Skeletal muscle cell (primary cell): ENCODE data around the gene IKZF1.

Experiments
- DNase-seq: peaks from one replicate; pipeline ENCODE4 v3.0.0-alpha.2; 2010; ENCODE audit warnings: low read depth
- H3K4me3 ChIP-seq: 2 replicates; pipeline ENCODE4 v1.5.1; 2011; ENCODE audit warnings: low read depth, mild to moderate bottlenecking, control low read depth, low read length, moderate library complexity

IKZF1 gene

GRCh38 chr7:50421043-50421442, 116.5 kb downstream of the IKZF1 start:
- H3K4me3 ChIP-seq: no peak overlapping the region
- DNase-seq: no peak

DNA sequence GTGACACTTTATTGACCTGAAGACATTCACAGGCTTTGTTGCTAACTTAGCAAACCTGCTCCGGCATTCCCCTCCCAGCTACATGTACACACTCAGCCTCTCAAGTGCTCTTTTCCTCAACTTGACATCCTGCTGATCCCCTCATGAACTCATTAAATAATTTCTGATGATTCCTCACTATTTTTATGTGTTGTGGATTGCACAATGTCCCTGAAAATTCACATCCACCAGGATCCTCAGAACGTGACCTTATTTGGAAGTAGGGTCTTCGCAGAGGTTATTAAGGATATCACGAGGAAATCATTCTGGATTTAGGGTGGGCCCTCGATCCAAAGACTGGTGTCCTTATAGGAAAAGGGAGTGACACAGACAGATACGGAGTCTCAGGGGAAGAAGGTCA, 118.3 kb downstream of the IKZF1 start:
- H3K4me3 ChIP-seq: no peak overlapping the region
- no peak for DNase-seq

GRCh38 chr7:50423860-50424259, 119.3 kb downstream of the IKZF1 start:
- no peak overlapping the region for H3K4me3 ChIP-seq
- no peak for DNase-seq

DNA sequence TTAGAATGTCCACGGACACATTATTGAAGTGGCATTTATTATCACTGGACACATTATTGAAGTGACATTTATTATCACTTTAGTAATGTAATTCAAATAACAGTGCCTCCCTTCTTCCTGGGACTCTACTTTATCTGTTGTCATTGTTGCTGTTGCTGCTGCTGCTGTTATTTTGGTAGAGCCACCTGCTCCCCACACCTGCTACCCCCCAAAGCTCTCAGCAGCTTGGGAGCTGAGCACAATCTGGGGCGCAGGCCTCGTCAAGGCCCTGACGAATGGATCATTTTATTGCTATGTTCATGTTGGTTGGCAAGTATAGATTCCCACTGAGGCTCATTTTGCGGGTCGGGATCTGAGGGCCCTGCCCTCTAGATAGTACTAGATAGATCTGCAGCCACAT, 120.8 kb downstream of the IKZF1 start:
- H3K4me3 ChIP-seq: no peak overlapping the region
- no peak for DNase-seq

DNA sequence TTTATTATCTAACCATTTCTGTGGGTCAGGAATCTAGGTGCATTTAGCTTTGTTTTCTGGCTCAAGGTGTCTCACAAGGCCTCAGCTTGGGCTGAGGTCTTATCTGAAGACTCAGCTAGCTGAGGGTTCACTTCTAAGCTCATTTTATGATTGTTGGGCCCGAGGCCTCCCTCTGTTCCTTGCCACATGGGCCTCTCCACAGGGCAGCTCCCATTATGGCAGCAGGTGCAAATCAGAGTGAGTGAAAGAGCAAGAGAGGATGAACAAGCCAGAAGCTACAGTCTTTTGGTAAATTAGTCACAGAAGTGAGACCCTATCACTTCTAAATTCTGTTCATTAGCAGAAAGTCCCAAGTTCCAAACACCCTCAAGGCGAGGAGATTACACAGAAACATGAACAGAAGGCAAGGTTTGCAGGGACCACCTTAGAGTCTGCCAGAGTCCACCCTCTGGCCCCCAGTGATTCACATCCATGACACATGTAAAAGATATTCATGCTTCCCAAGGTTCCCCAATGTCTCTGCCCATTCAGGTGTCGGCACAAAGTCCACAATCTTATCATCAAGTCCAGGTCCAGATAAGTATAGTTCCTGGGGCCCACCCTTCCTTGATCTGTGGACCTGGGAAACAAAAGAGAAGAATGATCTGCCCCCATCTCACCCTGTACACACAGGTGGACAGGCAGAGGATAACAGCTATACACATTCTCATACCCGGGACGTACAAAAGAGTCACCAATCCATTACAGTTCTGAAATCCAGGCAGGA, 121.9 kb downstream of the IKZF1 start:
- no peak for DNase-seq
- H3K4me3 ChIP-seq: no peak overlapping the region

DNA sequence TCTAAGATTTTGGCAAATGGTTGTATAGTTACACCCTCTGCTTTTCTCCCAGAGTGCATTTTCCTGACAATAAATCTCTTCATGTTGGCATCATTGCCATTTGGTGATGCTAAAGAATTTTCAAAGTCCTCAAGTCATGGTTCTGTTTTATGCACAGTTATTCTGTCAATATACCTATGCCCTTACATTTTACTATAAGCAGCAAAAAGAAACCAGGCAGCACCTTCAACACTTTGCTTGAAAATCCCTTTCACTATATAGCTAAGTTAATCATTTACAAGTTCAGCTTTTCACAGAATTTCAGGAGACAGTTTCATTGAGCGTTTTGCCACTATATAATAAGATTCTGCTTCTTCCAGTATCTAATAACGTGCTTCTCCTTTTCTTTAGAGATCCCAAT, 123.0 kb downstream of the IKZF1 start:
- no peak overlapping the region for H3K4me3 ChIP-seq
- DNase-seq: no peak

- DNase-seq: no peak
- H3K4me3 ChIP-seq: no peak overlapping the region
Measured at GRCh38 chr7:50428911-50429310, 124.4 kb downstream of the IKZF1 start.

DNA sequence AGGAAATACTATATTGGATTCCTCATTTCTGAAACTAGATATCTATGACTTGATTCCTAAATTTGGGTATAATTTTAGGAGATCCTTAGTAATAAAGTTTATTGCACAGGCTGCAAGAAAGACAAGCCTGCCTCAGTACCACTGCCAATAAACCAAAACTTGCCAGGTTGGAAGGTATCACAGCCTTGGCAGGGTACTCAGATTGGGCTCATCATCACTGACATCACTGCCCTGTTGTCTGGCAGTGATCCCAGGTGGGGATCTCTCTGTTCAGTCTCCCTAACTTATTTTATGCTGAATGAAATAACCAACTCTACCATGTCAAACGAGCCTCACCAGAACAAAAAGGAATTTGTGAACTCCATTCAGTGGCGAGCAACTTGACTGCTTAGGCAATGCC, 126.8 kb downstream of the IKZF1 start:
- no peak overlapping the region for H3K4me3 ChIP-seq
- no peak for DNase-seq

GRCh38 chr7:50431722-50432305, 127.3 kb downstream of the IKZF1 start:
- no peak for DNase-seq
- no peak overlapping the region for H3K4me3 ChIP-seq

GRCh38 chr7:50436133-50436806, 131.8 kb downstream of the IKZF1 start:
- DNase-seq: peak; percentile 53
- H3K4me3 ChIP-seq: no peak overlapping the region

DNA sequence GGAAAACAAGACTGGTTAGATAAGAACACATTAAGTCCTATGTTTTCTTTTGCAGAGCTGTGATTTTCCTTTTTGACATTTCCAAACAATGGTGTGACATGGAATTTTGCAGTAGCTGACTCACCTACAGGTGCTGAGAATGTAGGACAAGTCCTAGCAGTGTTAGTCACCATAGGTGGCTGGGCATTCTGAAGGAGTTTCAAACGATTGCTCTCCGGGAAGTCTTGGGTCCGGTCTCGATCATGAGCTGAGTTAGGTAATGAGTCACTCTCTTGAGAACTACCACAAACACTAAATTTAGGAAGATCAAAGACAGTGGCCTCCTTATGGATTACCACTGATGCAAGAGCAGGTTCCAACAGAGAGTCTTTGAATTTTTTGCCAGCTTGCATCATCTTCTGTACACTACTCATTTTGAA, 142.0 kb downstream of the IKZF1 start:
- DNase-seq: peak; percentile 80
- H3K4me3 ChIP-seq: no peak overlapping the region

- no peak overlapping the region for H3K4me3 ChIP-seq
- no peak for DNase-seq
Measured at GRCh38 chr7:50448823-50449222, 144.3 kb downstream of the IKZF1 start.

DNA sequence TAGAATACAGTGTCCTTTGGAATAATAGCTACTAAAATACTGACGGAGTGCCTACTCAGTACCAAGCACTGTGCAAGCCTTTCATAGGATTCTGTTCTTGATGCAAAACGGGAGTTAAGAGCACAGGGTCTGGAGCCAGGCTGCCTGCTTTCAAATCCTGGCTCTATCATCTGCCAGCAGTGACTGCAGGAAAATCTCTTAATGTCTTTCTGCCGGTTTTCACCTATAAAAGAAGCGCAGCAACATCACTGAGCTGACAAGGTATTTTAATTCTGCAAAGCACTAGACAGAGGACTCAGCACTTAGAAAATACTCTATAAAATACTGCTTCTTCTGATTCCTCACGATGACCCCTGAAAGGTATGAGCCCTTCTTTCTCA, 145.0 kb downstream of the IKZF1 start:
- no peak for DNase-seq
- H3K4me3 ChIP-seq: peak overlapping the region; percentile 73

DNA sequence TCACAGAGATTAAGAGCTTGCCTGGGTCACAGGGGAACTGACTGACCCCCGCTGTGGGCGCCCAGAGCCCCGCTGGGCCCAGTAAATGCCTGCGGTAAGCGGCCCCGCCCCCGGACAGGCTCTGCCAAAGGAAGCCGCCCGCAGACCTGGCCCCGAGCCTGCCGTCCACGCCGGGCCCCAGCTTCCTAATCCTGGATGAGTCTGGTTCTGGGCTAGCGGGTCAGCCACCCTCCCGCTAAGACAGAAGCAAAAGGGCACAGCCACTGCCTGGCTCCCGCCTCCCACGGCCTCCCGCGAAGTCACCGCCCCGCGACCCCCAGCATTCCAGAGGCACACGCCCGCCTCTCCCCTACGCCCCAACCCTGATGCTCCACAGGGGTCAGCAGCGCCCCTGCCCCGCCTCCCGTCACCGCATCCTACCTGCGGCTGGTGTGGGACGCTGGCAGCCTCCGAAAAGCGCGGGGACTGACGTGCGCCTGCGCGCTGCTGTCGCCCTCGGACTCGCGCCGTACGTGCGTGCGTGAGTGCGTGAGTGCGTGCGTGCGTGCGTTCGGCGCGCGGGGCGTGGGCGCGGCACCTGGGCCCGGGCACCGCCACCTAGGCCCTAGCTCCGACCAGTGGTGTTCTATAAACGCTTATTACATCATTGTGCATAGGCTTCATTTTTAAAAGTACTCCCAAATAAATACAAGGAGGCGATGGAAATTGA, 145.5 kb downstream of the IKZF1 start, which contains the start of gene FIGNL1:
FIGNL1 (minus strand) TSS at position 470 of the 709 bp plus-strand sequence. CDS start 3,063 bp downstream, outside the sequence.
- peak within 1 kb of the TSS; percentile 73 for H3K4me3 ChIP-seq
- peak; percentile 49 for DNase-seq

GRCh38 chr7:50450590-50451032, 146.1 kb downstream of the IKZF1 start:
- DNase-seq: no peak

More at GRCh38 chr7:50450590-50451032, 146.1 kb downstream of the IKZF1 start:
- peak overlapping the region; percentile 73 for H3K4me3 ChIP-seq
